Left forelimb (tissue), 1 donor: ENCODE data around the gene CFAP61.
A peak's percentile ranks its signal among the peaks of the same experiment; 100 is the strongest.

Experiments
- DNase-seq: peaks from one replicate; pipeline ENCODE4 v3.0.0-alpha.2; 2018; ENCODE audit warnings: low spot score

CFAP61 gene

DNA sequence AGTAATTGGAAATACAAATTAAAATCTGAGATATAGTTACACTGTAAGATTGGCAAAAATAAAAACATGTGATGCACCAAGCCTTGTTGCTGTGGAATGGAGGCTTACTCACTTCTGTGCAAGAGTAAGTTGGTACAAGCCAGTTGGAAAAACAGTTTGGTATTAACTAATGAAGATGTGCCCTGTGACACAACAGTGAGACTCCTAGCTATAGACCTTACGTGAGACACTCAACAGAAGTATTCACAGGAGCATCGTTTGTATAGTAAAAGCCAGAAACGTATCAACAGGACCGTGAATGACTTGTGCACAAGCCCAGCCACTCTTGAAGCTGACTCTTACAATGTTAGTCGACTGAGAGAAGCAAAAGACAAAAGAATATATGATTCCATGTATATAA is 20.5 kb upstream of the CFAP61 start:
- no peak for DNase-seq

DNA sequence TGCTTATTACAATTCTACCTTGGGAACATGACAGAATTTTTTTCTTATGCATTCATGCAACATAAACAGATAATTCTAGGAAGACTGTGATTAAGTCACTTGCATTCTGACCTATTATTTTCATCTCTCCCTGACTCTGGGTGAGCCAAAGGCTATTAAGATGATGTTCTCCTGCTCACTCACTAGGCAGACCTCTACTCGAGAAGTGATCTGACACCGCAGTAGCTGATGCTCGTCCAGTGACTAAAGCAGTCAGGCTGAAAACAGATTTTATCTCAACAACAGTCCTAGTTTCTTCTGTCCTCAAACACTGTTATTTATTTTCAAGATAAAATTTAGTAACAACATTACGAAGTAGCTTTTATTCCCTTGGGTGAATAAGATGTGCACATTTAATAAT is 17.8 kb upstream of the CFAP61 start:
- no peak for DNase-seq

DNA sequence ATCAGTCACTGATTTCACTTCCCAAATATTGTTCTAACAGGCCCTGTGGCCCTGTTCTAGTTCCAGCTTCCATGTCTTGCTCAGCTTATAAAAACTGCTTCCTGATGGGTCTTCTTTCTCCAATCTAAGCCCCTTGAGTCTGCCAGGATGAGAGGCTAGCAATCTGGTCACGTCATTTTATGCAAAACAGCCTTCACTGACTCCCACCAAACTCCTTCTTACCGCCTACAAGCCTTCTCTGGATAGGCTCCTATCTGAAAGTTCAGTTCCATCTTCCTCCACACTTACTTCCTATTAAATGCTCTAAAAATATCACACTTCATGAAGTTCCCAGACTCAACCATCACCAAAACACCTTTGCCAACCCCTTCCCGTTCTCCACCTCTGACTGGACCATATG is 15.6 kb upstream of the CFAP61 start:
- no peak for DNase-seq

DNA sequence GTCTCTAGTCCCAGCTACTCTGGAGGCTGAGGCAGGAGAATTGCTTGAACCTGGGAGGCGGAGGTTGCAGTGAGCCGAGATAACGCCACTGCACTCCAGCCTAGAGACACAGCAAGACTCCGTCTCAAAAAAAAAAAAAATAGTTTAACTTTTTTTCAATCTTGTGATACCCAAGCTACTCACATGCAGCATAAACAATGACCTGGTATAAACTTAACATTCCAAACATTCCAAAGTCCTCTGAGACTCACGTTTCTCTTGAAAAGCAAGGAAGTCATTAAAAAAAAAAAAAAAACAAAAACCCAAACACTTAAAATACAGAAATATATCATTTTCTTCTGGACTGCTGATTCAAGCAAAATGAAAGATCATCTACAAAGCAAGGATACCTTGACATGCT is 14.4 kb upstream of the CFAP61 start:
- DNase-seq, result no peak

GRCh38 chr20:20038586-20038985 is 13.7 kb upstream of the CFAP61 start:
- no peak for DNase-seq

DNA sequence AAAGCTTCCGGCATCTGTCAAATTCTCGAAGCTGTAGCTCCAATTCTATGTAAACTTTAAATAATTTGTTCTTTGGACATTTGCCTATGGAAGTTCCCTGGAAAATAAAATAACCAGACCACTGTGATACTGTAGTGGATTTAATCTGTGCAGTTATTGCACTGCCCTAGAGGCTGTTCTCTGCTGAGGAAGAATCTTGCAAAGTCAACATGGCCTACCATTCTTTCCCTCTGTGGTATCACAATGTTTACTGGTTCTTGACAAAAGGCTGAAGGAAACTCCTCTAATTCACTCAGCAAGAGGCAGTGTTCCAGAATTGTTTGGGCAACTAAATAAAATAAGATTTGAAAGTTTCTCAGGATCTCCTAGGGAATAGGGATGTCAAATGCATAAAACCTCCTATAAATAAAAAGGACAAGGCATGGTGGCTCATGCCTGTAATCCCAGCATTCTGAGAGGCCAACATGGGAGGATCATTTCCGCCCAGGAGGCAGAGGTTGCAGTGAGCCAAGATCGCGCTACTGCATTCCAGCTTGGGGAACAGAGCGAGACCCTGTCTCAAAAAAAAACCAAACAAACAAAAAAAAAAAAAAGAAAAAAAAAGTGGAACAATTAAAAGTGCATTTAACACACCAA is 12.5 kb upstream of the CFAP61 start:
- no peak for DNase-seq

GRCh38 chr20:20051767-20052073 is 612 bp upstream of the CFAP61 start:
- no peak for DNase-seq

- DNase-seq, result no peak
Observed at GRCh38 chr20:20060234-20060998, 8.1 kb downstream of the CFAP61 start.

- no peak for DNase-seq
Observed at GRCh38 chr20:20063941-20064702, 11.8 kb downstream of the CFAP61 start.

- DNase-seq, result no peak
Observed at GRCh38 chr20:20065361-20065760, 13.0 kb downstream of the CFAP61 start.

- DNase-seq, result no peak
Observed at GRCh38 chr20:20070871-20071726, 18.8 kb downstream of the CFAP61 start.

DNA sequence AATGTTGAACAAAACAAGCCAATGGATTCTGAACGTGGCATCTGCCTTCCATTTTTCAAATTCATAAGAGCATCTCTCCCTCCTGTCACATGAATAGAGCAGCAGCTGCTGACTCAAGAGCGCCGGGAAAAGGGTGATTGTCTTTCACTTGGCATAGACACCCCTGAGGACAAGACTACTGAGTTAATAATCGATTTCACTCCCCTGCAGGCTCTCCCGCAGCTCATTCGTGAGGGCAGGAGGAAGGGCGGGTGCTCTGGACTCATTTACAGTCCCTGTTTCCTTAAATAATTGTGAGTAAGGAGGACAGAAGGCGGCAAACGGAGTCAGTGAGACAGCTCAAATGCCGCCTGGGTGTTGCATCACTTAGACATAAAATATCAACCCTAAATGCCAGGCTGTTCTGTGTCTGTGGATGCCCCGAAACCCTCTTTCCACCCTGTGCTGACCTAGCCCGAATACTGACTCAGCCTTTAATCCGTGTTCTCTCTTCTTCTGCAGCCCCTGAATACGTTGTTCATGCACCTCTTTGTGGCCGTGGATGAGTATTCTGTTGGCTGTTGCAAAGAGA is 21.6 kb downstream of the CFAP61 start:
- DNase-seq, result no peak

GRCh38 chr20:20075032-20075431 is 22.7 kb downstream of the CFAP61 start:
- DNase-seq, result no peak

GRCh38 chr20:20076297-20077065 is 24.1 kb downstream of the CFAP61 start:
- no peak for DNase-seq

GRCh38 chr20:20078041-20078440 is 25.7 kb downstream of the CFAP61 start:
- DNase-seq, result no peak

DNA sequence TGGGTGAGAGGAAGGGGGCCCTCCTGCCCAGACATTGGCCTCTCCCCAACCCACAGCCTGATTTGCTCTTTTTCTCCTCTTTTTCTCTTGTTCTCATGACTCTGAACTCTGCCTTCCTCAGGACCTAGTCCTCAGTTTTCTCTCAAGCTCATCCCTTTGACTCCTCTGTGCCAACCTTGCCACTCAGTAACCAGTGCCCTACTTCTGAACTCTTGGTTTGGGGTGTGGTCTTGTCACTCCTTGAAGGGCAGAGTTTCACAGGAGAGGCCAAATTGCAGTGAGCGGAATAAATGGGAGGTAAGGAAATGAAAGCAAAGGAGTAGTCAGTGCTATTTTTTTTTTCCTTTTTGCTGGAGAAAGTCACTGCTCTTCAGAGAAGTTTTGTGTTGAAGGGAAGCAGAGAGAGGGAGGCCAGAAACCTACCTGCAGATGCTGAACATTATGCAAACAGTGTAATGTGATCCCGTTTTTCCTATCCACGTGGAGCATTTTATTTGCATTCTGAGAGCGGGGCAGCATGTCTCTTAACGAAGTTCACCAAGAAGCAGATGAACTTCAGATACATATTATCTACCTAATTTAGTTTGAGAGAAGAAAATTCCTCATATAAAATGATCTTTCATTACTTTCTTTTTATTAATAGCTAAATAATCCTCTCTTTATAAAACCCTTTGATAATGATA is 26.9 kb downstream of the CFAP61 start:
- no peak for DNase-seq

DNA sequence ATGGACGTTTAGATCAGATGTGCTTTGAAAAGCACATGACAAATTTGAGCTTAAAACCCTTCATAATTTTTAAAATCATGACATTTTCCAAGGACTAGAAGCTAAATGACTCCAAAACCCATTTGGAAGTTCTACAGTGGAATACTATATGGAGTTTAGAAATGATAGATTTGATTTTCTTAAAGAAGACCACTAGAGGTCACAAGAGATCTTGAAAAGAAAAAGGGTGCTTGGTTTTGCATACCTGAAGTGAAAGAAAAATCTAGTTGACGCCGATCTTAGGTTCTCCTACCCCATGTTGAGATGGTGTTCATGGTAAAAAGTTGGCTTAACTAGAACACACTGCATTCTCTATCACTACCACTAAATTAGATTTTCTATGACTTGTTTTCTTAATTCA is 31.5 kb downstream of the CFAP61 start:
- DNase-seq, result no peak

DNA sequence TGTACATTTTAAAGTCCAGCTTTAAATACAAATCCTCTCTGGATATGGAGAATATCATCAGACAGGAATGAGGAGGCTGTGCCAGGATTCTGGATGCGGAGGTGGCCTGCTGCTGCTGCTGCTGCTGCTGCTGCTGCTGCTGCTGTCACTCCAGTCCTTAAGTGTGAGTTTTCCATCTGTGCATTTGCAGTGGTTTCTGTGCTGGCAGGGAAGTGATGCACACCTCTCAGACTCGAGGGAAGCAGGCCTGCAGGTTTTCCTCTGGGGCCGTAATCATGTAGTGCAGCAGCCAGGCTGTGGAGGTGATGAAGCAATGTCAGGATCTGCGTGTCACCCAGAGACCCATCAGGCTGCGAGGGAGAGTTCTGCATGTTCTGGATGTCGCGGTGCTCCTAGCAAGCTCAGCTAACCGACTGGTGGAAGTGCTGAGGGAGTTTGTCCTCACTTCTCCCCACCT is 32.0 kb downstream of the CFAP61 start:
- DNase-seq, result peak; percentile 73

GRCh38 chr20:20085071-20085470 is 32.7 kb downstream of the CFAP61 start:
- DNase-seq, result no peak

GRCh38 chr20:20085812-20086211 is 33.5 kb downstream of the CFAP61 start:
- DNase-seq, result no peak

DNA sequence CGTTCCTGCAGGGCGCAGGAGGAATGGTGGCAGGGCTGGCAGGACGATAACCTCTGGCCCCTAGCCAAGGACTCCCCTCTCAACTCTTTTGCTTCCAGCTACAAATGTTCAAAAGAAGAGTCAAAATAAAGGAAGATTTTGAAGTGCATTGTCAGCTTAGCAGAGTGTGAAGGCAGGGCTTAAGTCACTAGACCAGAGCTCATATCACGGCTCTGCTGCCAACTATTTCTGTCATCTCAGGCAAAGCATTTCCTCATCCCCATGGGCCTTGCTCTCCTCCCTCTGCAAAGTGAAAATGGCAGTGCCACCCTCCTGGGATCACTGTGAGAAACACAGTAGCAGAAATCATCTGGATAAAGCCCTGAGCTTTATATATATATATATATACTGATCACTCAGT is 36.7 kb downstream of the CFAP61 start:
- DNase-seq, result no peak
